SK-N-MC (cell line): ENCODE data around the gene MAPT.

Source experiments
- EZH2 ChIP-seq: fragments of 200-600 bp; sonication (generic); IDR thresholded peaks from one replicate; pipeline ENCODE4 v1.6.1; 2017; ENCODE audit warnings: antibody characterized with exemption
- FOXP2 ChIP-seq: optimal IDR thresholded peaks from 2 replicates; pipeline ENCODE3; 2011; ENCODE audit warnings: mild to moderate bottlenecking, moderate library complexity; ENCODE audit not compliant: insufficient read depth; ENCODE audit errors: extremely low read length, control extremely low read depth
- POLR2AphosphoS5 ChIP-seq: IDR thresholded peaks from 2 replicates; pipeline ENCODE4 v1.6.1; 2012; ENCODE audit warnings: mild to moderate bottlenecking, low read depth, low read length, borderline replicate concordance

- TF ChIP-seq POLR2AphosphoS5 (no peak), EZH2 (no peak), FOXP2 (no peak)
Measured at GRCh38 chr17:46044989-46045388, 150.6 kb downstream of the MAPT start.
